GM18861 (cell line): ENCODE measurements around the gene ANP32B.
"Not testable (repeated sequence)": the region's sequence is repeated elsewhere in the genome, so short reads cannot be mapped to it uniquely, and the experiment has no call there.

Experiments
- ATAC-seq: cut with Tn5 transposase; IDR thresholded peaks from one replicate; pipeline ENCODE4 v1.9.1; 2021; ENCODE audit not compliant: unreplicated experiment

Gene ANP32B

DNA sequence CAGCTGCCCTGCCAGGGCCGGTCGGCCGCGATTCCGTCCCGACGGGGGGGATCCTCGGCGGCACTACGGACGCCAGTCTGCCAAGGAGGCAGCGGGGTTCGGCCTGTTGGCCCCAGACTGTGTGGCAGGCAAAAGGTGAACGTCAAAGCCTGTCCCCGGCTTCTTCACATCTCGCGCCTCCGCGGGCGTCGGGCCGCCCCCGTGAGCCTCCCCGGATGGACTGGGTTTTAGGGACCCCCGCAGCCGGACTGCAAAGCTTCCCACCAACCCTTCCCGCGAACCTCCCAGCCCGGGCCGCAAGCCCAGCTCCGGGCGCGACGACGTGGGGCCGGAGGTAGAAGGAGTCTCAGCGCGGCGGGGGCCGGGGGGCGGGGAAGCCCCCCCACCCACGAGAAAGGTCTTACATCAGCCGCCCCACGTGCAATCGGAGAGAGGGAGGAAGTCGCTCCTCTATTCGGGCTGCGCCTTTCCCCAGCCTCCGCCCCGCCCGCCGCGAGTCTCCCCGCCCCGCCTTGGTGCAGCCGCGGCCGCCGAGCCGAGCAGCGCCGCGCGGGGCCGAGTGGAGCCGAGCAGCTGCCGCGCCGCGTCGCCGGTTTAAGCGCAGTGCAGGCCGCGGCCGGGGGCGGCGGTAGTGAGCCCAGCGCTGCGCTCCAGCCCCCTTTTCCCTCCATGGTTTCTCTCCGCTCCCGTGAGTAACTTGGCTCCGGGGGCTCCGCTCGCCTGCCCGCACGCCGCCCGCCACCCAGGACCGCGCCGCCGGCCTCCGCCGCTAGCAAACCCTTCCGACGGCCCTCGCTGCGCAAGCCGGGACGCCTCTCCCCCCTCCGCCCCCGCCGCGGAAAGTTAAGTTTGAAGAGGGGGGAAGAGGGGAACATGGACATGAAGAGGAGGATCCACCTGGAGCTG lies at the start of gene ANP32B:
Gene ANP32B, plus strand, starts transcription at position 659 of the 906 bp plus-strand sequence. Its CDS starts 215 bp downstream, at position 874.
- peak; percentile 52 for ATAC-seq

DNA sequence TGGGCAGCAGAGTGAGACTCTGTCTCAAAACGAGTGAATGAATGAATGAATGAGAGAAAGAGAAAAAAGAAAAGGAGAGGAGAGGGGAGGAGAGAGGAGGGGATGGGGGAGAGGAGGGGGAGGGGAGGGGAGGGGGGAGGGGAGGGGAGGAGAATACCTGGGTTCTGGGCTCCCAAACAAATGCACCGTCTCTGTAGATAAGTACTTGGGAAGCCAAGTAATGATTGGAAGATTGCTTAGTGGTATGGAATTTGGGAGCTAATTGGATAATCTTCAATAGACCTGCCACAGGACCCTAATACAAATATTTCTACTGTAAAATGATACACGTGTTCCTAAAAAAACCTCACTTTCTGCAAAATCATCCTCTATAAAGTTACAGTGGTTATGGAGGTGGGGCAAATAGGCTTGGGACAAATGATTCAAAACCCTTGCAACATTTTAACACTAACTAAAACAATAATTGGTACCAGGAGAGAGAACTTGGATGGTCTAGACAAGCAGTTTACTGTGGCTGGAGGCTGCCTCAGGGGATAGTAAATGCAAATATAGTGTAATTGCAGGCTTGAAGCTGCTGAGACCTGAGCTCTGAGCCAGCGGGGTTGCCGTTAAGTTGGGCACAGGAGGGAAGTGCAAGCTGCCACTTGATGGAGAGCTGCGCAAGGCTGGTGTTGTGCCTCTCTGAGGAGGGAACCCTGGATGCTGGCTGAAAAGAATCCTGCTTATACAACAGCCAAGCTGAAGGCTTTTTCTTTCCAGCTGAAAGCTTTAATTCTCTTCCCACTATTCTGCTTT lies 48.6 kb upstream of the ANP32B start:
- no peak for ATAC-seq

DNA sequence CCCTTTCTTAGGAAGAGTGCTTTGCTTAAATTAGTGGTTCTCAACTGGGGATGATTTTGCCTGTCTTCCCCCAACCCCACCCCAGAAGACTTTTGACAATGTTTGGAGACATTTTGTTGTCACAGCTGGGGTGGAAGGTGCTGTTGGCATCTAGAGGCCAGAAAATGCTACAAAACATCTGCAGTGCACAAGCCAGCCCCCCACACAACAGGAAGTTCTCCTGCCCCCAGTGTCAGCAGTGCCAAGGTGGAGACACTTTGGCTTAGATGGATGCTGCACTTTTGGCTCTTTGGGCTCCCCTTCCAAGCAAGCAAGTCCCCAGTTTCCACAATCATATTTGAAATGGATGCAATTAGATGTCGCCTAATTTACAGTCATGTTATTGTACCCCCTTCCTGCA lies 47.9 kb upstream of the ANP32B start:
- no peak for ATAC-seq

DNA sequence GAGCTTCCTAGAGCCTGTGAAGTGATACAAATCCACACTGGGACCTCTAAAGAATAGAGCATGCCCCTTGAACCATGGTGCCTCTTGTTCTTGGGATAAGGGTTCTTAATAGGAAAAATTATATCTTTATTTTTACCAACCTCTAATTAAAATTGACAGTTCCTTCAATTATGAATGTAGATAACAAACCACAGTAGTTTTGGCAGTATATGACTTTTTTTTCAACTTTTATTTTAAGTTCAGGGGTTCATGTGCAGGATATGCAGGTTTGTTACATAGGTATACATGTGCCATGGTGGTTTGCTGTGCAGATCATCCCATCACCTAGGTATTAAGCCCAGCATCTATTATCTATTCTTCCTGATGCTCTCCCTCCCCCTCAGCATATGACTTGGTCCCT lies 46.1 kb upstream of the ANP32B start:
- no peak for ATAC-seq

DNA sequence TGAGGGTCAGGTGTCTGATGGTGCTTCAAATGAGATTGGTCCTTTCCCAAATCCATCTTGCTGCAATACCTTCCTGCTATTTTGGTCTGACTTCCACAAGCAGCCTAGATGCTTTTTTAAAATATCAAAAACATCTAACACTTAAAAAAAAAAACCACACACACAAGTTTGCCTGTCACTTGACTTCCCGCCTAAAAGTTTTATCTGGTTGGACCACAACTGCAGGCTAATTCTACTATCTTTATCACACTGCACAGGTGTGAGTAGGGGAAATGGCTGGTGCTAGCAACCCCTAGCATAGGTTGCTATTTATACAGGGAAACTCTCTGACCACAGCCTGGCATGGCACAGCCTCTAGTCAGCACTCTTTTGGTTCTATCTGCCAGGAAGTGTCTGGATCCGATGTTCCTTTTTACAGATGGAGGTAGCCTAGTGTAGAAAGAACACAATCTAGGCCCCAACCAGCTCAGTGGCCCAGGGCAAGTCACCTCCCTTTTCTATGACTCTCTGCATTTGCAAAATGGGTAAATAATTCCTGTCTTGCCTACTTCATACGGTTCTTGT lies 45.0 kb upstream of the ANP32B start, which contains the start of gene HEMGN:
Gene HEMGN, minus strand, starts transcription at position 92 of the 564 bp plus-strand sequence. Its CDS starts 36 bp downstream, at position 56.
- ATAC-seq = no peak

DNA sequence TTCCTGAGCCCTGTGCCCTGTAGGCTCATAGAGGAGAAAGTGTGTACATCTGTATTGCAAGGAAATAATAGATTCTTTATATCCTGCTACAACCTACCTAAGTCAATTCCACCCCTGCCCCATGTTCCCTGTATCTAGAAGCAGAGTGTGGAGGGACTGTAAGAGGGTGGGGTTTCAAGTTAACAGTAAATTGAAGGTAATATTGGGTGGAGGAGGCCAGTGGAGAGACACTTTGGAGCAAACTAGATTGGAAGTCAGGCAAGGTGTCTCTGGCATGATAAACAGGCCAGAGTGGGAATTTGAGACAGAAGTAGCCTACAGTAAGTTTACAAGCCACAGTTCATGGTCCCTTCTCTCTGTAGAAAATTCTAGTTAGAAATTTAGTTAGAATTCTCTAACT lies 42.9 kb upstream of the ANP32B start:
- no peak for ATAC-seq

DNA sequence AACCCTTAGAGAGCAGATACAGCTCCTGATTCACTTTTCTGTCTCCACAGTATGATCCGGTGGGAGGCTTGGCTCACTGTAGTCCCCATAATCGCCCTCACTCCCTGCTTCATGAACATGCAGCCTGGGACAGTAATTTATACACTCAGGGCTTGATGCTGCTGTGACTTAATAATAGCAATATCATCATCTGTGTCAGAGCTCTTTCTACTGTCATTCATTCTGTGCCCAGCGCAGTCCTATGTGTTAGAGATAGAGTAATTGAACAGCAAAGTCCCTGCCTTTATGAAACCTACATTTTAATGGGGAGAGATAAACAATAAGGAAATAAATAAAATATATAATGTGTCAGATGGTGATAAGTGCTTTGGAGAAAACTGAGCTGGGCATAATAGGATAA lies 42.4 kb upstream of the ANP32B start:
- ATAC-seq = no peak

DNA sequence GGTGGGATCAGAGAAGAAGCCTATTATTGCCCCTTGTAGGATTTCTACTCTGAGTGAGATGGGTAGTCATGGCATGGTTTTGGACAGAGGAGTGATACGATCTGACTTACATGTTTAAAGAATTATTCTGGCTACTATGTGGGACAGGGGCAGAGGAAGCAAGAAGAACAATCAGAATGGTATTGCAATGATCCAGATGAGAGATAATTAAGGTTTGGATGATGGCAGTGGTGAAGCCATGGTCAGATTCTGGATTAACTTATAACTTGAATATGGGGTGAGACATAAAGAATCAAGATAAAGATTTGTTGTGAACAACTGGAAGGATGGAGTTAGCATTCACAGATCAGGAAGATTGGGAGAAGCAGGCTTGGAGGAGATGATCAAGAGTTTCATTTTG lies 41.8 kb upstream of the ANP32B start:
- ATAC-seq = no peak

DNA sequence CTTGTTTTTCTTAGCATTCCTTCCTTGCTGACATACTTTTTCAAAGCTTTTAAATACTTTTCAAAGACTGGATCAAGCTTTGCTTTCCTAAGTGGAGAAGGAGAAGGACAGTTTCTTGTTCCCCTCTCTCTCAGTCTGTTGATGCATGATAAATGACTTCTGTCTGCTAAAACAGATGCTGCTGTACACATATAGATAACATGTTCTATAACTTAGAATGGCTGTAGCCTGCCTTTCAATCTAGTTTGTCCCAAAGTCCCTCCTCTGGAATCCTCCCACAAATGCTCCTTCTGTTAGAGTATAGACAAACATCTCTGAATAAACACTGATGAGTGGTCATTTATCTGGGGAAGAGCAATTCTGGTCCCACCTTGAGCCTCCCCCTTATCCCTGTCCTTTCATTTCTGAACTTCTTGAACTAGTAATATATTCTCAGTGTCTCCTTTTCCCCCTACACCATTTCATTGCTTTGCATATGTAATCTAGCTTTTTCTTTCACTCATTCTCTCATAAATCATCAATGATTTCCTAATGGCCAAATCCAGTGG lies 39.8 kb upstream of the ANP32B start:
- ATAC-seq = no peak

DNA sequence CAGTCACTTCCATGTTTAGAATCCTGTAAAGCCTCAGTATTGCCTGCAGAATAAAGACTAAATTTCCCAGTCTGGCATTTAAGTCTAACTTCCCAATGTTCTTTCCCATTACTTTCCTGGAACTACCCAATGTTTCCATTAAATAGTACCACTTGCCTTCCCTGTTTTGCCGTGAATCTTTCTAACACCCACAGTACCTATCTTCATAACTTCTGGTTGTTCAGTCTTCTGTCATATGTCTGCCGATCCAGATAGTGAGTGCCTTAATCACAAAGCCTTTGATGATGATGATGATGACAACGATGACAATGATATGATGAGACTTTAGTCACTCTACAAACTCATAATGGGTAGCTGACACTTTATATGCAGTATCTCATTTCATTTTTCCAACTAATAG lies 38.5 kb upstream of the ANP32B start:
- ATAC-seq = no peak

DNA sequence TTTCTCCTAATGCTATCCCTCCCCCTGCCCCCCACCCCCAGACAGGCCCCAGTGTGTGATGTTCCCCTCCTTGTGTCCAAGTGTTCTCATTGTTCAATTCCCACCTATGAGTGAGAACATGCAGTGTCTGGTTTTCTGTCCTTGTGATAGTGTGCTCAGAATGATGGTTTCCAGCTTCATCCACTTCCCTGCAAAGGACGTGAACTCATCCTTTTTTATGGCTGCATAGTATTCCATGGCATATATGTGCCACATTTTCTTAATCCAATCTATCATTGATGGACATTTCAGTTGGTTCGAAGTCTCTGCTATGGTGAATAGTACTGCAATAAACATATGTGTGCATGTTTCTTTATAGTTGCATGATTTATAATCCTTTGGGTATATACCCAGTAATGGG lies 37.7 kb upstream of the ANP32B start:
- ATAC-seq = not testable (repeated sequence)

DNA sequence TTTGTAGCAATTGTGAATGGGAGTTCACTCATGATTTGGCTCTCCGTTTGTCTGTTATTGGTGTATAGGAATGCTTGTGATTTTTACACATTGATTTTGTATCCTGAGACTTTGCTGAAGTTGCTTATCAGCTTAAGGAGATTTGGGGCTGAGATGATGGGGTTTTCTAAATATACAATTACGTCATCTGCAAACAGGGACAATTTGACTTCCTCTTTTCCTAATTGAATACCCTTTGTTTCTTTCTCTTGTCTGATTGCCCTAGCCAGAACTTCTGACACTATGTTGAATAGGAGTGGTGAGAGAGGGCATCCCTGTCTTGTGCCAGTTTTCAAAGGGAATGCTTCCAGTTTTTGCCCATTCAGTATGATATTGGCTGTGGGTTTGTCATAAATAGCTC lies 36.0 kb upstream of the ANP32B start:
- not testable (repeated sequence) for ATAC-seq

DNA sequence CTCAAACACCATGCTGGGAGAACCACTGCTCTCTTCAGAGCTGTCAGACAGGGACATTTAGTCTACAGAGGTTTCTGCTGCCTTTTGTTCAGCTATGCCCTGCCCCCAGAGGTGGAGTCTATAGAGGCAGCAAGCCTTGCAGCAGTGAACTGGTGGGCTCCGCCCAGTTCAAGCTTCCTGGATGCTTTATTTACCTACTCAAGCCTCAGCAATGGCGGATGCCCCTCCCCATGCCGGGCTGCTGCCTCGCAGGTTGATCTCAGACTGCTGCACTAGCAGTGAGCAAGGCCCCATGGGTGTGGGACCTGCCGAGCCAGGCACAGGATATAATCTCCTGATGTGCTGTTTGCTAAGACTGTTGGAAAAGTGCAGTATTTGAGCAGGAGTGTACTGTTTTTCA lies 32.3 kb upstream of the ANP32B start:
- ATAC-seq = not testable (repeated sequence)

DNA sequence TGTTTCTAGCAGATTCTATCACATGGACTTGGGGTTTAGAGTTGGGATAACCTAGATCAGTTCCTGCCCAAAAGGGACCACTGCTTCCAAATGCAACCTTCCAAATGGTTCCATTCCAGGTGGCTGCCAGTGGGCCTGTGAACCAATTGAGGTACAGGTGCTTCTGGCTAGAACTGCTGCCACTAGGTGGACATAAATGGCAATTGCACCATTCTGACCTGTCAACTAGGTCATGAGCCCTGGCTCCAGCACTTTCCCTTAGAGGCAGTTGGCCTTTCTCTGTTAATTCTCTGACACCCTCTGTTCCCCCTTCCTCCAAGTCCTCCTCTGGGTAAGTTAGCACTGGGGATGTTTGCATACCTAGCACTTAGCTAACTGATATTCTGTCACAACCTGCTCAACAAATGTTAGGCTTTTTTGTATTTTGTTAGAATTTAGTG lies 28.6 kb upstream of the ANP32B start:
- ATAC-seq = peak; percentile 62

DNA sequence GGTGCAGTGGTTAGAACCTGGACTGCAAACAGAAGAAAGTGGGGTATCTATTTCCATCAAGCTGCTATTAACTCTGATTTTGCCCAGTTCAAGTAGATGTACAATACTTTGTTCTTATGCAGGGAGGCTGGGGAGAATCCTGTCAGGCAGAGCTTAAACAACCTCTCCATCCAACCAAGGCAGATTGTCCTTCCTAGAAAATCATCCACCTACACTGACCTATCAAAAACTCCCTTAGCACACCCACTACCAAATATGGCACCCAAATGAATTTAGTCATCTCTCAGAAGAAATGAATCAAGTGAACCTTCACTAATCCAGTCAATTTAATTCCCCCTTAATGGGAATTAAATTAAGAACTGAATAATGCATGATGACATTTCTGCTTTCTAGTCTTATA lies 26.8 kb upstream of the ANP32B start:
- no peak for ATAC-seq

DNA sequence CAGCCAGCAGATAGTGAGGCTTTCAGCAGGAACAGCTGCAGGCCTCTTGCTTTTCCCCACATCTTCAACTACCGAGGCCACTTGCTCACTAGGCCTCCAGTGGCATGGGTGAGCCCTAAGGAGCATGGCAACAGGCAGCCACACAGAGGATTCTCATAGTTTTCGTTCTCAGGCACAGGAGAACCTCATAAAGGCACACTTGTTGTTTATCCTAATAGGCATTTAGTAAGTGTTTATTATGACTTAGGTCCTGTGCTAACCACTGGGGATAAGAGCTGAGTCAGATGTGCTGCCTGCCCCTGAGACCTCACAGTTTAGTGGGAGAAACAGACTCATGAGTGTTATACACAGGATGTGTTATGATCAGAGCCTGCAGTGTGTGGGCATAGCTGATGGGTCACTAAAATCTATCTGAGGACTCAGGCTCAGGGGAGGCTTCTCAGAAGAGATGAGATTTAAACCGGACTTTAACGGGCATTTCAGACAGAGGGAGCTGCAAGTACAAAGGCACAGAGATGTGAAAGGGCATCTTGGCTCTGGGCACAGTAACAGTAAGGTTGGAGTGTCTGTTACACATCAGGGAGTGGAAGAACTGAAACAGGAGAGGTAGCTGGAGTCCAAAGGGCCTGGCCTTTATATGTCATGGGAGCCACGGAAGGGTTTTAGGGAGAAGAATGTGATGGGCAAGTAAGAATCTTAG lies 24.2 kb upstream of the ANP32B start:
- no peak for ATAC-seq

DNA sequence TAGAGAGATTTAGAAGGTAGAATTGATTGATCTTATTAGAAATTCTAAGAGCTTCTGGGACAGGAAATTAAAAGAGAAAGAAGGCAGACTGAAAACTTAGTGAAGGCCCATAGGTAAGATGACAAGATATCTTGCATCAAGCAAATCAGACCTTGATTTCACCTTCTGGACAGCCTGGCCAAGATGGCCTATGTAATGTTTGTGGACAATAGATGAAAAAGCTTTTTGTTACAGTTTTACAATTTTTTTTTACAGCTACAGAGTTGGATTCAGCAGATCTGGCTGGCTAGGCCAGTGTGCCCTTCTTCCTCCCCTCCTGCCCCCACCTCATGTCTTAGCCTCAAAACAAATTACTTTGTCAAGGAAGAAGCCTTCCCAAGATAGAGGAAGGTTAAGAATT lies 23.6 kb upstream of the ANP32B start:
- ATAC-seq = no peak

DNA sequence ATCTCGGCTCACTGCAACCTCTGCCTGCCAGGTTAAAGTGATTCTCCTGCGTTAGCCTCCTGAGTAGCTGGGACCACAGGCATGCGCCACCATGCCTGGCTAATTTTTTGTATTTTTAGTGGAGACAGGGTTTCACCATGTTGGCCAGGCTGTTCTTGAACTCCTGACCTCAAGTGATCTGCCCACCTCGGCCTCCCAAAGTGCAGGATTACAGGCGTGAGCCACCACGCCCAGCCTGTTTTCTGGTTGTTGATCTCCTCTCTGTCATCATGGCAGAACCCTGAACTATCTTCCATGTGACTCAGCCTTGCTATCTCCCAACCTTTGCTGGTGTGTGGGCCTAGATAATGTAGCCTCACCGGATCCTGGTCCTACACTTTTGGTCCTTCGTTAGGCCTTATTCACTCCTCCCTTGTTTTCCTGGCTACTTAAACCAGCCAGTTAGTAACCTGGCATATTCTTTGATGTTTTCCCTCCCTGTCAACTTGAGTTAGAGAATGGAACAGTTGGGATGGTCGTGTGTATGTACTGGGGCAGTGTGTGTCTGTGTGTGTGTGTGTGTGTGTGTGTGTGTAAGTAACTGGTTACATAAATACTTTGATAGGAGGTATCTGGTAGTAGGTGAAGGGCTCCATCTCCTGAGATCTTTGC lies 22.3 kb upstream of the ANP32B start:
- not testable (repeated sequence) for ATAC-seq

DNA sequence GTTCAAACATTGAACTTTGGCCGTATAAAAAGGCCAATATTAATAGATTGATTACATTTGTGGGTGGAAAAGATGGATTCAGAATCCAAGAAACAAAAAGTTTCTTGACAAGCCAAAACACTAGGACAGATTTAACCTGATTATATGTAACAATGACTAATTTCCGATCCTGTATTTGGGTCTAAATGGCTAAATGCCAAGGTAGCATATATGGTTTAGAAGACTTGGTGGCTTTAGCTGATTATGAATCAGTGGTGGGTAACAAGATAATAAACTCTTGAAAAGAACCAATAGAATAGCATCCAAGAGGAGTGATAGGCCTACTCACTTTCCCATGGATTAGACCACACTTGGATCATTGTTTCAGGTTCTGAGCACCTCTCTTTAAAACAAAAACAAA lies 21.8 kb upstream of the ANP32B start:
- ATAC-seq = no peak

DNA sequence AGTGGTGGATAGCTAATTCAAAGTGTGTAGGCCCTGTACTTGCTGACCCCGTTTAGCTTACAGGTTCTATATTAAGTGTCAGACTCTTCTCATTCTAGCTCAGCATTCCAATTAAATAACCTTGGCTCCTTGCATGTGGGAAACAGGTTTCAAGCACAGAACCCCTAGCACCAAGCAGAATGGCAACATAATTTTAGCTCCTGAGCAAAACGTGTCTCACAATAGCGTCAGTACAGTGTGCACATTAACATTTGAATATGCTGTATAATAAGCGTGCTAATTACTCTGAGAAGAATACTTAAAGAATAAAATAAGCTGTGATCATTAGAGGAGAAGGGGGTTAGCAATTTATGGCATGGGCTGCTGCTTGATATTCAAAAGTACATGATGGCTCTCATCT lies 21.0 kb upstream of the ANP32B start:
- ATAC-seq = no peak
